Myocyte (in vitro differentiated cells): ENCODE data around the gene ATG7. TPM values are rescaled to one million over a fixed set of nuclear protein-coding genes. Genes with fewer than 3 reads are reported as not detected.
"Not testable (repeated sequence)": the region's sequence is repeated elsewhere in the genome, so short reads cannot be mapped to it uniquely, and the experiment has no call there.

Experiments used
- DNase-seq: peaks from one replicate; pipeline ENCODE4 v3.0.0-alpha.2; 2012; ENCODE audit warnings: low read depth
- total RNA-seq: library from RNA; depleted of rRNA; stranded (reverse); fragments of >200 nt; gene quantifications from 2 replicates; pipeline ENCODE4 v1.2.3, GENCODE V29; 2014

The ATG7 gene
- total RNA-seq, 1 donor from 2014 or later, result 24.3 TPM

DNA sequence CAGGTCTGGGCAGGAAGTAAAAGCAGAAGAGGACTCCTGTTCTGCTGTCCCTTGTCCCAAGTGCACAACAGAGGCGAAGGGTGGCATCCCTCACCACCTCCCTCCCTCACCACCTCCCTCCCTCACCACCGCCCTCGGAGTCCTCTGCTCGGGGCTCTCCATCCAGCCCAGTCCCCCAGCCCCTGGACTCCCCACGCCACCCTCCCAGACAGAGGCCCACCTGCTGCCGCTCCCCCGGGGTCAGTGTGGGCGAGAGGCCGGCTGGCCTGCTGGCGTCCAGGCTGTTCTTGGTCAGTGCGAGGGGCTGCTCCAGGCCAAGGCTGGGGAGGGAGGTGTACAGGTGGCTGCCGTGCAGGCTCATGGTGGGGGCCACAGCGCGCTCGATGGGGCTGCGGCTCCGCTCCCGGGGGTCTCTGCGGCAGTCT, 292.4 kb downstream of the ATG7 start:
- no peak for DNase-seq

DNA sequence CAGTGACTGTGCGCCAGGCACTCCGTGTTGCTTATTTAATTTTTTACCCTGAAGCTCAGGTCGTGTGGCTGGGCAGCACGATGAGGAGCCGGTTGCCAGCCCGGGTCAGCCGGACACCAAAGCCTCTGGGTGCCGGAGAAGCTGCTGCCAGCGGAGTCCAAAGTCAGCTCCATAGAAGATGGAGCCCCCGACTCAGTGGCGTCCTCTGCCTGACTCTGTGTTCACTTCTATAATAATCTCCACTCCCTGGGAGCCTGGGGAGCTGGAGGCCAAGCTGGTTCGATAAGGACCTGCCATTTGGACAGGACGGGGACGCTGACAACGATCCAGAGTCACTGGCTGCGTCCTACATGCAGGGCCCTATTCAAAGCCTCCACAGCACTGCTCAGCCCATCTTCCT, 292.9 kb downstream of the ATG7 start:
- DNase-seq, result no peak

DNA sequence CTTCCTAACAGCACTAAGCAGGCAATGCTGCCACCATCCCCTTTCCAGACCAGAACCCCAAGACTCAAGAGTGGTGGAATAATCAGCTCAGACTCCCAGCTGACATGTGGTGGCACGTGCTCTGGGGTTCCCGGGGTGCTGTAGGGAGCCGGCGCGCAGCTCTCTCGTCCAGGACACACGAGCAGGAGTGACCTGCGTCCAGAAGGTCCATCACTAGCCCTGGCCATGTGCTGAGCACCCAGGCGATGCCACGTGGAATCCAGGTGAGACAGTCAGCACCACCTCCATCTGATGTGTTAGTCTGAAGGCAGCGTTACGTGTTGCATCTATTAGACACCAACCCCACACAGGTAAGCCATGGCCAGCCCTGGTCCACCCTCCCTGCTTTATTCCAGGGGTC, 293.3 kb downstream of the ATG7 start:
- DNase-seq, result no peak

DNA sequence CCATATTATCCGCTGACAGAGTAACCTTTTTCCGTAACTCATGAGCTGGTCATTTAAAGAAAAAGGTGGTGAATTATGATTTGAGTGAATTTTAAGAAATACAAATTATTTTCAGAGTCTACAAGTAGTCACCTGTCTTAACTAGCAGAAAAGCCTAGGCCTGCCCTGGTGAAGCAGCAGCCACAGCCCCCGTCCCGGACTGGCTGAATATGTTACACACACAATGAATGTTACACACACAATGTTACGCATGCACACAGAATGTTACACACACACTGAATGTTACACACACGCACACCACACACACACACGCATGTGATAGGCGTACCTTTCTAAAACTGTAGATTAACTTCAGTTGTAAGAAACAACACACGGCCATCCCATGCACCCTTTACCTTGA, 293.7 kb downstream of the ATG7 start:
- no peak for DNase-seq

DNA sequence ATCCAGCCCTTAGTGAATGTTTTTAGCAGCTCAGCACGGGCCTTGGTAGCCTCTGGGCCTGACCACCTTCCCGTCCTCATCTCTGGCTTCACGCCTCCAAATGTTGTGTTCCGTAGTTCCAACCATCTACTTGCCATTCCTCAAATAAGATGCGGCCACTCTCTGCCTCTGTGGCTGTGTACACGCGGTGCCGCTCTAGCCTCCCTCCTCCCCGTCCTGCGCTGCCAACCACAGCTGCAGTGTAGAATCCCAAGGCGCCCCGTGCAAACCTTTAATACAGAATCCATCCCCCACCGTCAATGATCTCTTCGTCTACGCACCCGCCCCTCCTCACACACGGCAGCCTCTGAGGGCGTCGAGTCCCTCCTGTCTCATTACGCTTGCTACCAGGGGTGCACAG, 294.3 kb downstream of the ATG7 start:
- DNase-seq, result no peak

DNA sequence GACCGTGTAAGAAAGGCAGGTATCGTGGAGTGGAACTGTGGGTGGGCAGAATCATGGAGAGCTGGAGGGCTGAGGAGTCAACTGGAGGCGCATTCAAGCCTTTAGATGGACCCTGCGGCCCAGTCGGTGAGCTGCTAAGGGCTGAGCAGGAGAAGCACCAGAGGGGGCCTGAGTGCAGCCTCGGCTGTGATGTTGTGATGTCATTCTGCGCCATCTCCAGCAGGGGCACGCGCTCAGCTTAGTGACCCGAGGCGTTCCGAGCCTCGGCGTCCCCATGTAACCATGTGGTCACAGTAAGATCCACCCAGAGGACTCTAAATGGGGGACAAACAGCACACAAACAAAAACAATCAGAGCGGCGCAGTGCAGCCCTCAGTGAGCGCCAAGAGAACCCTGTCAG, 294.7 kb downstream of the ATG7 start:
- DNase-seq, result no peak

DNA sequence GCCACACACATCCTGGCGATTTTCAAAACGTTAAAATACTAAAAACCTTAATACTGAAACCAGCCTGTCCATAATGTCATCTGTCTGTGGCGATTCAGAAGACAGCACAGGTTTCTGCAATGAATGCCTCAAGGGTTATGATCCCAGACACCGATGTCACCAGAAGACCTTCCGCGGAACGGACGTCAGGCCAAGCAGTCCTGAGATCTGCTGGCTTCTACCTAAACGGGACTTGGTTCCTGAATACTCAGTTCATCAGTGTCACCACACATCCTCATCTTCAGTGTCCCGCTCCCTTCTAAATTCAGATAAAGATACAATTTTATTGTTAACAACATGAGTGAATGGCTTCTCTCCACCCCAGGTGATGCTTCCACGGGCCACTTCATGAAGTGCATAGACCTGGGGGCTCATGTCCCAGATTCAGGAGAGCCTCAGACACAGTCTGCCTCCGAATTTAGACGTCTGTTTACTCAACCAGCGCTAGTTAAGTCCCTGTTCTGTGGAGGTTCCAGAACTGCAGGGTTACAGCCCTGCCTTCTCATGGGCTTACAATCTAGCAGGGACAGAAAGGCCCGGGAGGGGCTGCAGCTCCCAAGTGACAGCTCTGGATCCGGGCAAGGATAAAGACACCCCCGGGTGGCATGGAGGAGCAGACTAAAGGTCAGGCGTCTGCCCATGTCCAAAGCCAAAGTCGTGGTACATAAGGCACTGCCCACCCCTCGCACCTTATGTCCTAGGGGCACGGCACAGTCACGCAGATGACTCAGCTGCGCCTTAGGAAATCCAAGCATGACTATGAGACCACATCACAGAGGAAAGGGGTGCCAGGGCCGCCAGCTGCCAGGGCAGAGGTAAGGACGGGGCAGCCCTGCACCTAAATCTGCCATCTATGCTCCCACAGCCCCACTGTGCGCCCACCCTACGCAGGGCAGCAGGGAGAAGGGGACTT, 295.6 kb downstream of the ATG7 start:
- DNase-seq, result peak; percentile 92

DNA sequence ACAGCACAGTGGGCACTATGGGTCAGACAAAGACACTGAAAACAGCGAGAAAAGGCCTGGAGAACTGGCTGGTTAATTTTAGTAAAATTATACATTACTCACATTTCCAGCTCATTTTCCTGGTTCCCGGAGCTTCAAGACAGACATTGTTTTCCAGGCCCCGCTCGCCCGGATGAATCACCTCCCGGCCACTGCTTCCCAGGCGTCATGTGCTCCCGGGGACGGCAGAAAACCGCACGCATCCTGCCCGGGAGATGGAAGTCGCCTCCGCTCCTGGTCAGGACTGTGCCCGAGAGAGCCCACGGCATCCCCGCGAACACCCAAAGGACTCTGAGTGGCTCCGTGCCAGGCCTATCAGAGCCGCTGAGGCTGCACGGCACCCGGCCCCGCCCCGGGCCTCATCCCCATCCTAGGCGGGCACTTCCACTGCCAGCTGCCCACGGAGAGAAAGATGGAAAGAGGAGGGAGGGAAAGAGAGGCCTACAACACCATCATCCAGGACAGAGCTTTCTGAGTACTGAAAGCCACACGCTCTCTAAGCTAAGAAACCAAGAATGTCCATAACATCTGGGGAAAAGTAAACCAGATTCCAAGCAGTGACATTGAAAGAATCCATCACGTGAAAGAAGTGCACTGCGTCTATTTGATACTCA, 296.4 kb downstream of the ATG7 start:
- DNase-seq, result peak; percentile 97

DNA sequence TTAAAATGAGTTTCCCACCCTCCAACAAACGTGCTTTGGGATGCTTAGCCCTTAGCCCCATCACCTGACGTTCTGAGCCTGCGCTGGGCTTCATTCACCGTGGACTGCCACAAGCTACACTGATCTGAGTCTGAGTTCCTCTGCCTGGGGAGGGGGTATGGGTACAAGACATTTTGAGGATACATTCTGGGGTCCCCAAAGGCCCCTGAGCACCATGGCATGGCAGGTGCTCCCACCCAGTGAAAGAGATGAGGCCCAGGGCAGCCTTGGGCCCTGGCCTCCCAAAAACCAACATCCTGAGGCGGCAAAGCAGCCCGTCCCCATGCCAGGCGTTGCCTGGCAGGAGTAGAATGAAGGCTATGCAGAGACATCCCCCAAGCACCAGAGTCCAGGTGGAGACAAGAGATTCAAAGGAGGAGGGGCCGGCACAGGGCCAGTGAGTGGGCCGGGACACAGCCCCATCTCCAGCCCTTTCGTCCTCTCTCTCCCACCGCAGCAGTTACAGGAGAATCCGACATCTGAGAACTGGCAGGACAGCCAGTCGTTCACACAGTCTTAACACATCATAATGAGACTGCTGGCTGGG, 297.1 kb downstream of the ATG7 start:
- no peak for DNase-seq

DNA sequence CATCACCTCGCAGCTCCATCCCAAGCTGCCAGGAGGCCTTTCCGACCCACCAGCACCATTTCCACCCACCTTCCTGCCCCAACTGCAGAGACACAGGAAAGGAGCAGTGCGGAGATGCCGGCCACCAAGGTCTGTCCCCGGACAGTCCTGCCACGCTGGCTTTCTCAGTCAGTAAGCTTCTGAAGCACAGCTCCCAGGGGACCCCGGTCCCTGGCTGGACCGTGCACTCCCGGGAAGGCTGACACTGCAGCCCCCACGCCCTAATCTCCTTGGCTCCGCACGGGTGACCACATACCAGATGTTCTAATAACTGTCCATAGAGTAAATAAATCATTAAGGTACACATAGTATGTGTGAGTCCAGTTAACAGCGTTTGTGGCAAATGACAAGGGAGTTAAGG, 298.1 kb downstream of the ATG7 start:
- DNase-seq, result no peak

DNA sequence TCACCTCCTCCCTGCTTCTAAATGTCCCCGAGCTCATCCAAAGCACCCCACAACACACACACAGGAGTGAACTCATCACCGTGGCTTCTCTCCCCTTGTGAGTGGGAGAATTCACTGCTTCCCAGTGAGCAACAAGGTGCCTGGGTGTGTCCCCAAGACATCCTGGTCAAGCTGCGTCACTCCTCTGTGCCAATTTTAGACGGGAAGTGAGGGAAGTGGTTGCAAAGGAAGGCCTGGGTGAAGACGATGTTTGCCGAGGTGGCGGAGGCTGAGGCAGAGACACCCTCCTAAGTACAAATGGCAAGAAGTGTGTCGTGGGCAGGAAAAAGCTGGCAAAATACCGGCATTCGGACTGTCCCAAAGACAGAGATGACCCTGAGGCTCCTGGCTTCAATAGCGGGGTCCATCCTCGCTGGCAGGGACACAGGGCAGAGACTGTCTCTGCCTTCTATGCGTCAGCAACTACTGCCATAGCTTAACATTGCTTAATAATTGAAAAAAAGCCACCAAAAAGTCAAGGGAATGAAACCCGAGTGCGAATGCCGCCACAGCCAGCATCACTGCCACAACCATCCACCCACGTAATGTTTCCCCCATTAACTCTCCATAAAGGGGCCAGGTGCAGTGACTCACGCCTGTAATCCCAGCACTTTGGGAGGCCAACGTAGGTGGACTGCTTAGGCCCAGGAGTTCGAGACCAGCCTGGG, 298.7 kb downstream of the ATG7 start:
- DNase-seq, result no peak

DNA sequence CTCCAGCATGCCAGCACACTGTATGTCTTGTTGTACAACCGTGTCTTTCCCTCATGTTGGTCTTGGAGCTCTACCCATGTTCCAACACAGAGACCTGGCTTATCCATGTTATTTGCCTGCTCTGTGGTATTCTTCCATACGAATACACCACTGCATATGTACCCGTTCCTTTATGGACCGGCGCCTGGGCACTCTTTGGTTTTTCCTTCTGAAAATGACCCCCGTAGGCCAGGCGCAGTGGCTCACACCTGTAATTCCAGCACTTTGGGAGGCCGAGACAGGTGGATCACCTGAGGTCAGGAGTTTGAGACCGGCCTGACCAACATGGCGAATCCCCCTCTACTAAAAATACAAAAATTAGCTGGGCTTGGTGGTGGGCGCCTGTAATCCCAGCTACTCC, 300.5 kb downstream of the ATG7 start:
- DNase-seq, result not testable (repeated sequence)

DNA sequence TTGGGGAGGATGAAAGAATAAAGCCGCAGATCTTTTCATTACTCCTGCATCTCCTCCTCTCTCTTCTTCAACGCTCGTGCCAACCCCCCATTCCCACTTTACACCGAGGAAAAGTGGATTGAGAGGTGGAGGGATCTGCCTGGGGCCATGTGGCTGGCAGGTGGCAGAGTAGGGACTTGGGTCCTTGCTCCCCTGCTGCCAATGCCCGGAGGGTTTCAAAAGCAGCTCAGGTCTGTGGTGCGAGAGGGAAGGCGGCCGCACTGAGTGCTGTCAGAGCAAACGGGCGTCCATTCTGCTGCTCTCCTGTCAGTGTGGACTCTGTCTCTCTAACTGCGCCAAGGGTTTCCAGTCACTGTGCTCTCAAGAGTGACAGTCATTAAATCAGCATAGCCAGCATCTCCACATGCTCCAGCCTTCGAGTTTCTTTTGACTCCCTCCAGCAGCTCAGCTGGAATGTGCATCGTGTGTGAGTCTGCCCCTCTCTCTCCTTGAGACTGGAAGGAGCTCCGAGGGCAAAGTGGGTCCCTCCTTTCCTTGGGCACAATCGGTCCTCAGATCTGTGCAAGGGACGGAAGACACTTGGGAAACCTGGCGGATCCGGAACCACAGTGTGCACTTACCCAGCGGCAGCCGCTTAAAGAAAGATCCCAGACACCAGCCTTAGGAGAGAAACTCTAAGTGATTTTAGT, 302.9 kb downstream of the ATG7 start:
- DNase-seq, result no peak

DNA sequence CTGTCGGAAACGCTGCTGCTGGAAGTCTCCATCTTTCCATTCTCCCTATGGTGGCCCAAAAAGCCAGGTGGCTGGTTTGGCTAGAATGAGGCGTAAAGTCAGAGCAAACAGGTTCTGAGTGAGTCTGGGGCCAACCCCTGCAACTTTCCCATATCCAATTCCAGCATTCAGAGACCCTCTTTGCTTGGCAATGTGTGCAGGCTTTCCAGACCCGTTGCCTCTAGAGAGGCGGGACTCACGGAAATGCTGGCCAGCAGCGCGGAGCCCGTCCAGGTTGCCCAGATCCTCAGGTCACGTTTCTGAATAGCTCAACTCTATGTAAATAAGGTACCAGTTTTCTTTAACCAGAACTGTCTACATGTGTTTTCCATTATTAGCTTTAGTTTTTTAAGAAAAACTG, 303.5 kb downstream of the ATG7 start:
- DNase-seq, result no peak

DNA sequence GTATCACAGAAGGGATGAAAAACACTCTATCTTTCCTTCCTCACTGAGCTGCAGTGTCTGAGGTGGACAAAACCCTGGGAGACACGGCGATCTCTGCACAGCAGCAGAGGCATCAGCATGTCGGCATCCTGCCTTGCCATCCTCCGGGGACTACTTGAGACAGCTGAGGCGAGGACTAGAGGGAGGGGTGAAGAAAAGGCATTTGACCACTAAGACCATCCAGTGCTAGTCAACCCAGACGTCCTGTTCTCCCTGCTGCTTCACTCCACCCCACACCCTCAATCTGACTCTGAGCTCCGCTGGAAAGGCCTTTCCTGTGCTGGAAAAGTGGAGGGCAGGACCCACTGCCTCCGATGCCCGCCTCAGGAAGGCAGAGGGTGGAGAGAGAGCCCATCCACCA, 304.3 kb downstream of the ATG7 start:
- peak; percentile 91 for DNase-seq

DNA sequence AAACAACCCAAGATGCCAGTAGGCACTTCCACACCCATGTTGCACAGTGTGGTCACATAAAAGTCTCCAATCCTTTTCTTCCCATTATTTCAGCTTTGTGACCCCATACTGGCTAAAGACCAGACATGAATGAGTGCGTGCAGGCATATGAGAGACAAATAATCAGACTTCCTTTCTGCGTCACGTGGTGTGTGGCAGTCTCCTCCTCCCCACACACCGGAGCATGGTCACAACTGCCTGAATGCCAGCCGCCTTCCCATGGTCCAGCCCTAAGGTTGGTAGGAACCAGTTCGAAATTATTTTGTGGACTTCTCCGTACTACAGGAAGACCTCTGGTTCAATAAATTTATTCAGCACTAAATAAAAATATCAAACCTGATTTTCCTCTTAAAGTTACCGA, 306.0 kb downstream of the ATG7 start:
- no peak for DNase-seq

DNA sequence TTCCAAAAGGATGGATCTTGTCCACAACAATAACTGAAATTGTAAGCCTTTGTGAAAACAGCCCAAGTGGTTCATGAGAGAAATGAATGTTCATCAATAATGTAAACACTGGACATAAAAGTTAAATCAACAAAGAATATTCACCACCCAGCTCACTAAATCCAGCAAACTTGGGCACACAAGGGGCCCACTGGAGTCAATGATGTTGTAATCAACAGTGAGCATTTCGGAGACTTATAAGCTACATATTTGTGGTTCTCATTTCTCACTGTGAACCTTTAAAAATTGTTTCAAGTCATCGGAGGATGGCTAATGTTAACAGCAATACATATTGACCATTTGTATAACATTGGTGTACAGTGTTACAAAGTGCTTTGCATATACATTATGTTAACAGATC, 308.4 kb downstream of the ATG7 start:
- DNase-seq, result no peak

DNA sequence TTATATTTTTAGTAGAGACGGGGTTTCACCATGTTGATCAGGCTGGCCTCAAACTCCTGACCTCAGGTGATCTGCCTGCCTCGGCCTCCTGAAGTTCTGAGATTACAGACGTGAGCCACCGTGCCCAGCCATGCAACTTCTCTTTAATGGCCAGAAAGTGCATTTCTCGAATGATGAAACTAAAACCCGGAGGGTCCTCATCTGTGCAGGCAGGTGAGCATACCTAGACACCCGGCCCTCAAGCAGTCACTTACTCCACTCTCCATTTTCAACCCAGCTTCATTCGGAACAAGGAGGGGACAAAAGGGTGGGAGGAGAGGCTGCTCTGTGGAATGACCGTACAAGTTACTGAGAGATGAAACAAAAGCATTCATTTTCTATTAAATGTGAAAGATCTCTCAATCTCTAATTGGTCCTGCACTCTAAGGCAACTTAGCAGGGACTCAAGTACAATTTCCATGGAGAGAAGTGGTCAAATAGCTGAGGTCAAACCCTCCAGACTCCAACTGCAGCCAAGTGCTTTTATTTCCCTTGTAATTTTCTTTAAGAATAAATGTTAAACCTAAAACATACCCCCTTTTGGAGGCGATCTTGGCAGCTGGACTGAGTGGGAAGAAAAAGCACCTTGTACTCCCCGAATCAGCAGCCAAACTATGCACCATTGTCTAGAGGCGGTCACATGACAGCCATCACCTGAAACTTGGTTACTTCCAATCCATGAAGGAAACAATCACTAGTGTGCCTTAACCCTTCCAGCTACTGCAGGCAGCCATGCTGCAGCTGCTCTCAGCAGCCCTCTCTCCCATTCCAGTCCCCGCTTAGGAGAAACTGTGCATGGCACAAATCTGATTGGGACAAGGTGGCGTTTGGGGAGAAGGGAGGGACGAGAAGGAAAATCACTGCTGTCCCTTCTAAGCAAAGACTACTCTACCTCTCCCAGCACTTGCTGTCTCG, 309.3 kb downstream of the ATG7 start:
- DNase-seq, result no peak

DNA sequence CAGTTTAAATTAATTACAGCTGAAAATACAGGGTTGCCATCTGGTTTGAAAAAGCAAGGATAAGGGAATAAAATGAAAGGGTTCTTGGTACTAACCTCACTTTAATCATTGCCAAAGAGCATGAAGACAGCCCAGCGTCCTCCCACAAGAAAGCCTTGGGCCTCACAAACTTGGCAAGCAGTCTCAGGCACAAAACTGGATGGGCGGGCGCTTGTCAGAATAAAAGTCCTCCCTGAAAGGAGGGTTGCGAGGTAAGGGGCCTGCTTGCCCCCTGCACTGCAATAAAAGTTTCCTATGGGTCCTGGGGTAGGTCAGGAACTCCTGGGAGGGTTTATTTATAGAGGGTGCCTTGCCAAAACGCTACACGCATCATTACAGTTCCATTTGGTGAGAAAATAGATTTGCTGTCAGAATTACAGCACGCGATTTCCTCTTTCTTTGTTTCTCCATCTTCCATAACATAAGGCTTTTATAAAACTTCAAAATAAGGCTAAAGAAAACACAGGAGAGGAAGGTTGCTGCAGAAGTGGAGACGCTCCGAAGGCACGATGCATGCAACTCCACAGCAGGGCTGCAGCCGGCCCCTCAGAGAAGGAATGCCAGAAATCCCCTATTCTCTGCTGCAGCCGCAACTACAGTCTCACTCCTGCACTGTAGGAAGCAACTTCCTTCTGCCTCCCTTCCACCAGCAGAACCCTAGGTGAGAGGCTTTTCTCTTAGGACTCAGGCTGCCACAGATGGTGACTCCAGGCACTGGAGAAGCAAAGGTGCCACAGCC, 310.2 kb downstream of the ATG7 start:
- peak; percentile 68 for DNase-seq
